Measurements from ENCODE around the gene PXDN.

Gene PXDN

GRCh38 chr2:1740716-1741589 lies 3.4 kb downstream of the PXDN start:
- no peak for ATAC-seq
- no peak for TF ChIP-seq ZNF70 (CRISPR knock-in tag; IDR thresholded peaks at IDR 0.05)
- no peak for TF ChIP-seq ARNTL (CRISPR knock-in tag; IDR thresholded peaks at IDR 0.05; ENCODE audit: borderline replicate concordance, low read depth)
- no peak for TF ChIP-seq BACH2 (CRISPR knock-in tag; IDR thresholded peaks at IDR 0.05; ENCODE audit: borderline replicate concordance)
- no peak for TF ChIP-seq PATZ1 (CRISPR knock-in tag; IDR thresholded peaks at IDR 0.05; ENCODE audit: borderline replicate concordance)
- TF ChIP-seq SNAI2 (CRISPR knock-in tag; IDR thresholded peaks at IDR 0.05): no peak
- no peak for TF ChIP-seq POU6F1 (CRISPR knock-in tag; IDR thresholded peaks at IDR 0.05; ENCODE audit: borderline replicate concordance, low read depth)
- TF ChIP-seq ZNF565 (CRISPR knock-in tag; conservative IDR thresholded peaks at IDR 0.05; ENCODE audit: low read depth): no peak
- no peak for TF ChIP-seq CSDC2 (CRISPR knock-in tag; IDR thresholded peaks at IDR 0.05)
- TF ChIP-seq TOX (CRISPR knock-in tag; IDR thresholded peaks at IDR 0.05; ENCODE audit: borderline replicate concordance): no peak
- no peak for TF ChIP-seq CREB5 (CRISPR knock-in tag; IDR thresholded peaks at IDR 0.05; ENCODE audit: low read depth)
- no peak for TF ChIP-seq PPARA (CRISPR knock-in tag; IDR thresholded peaks at IDR 0.05; ENCODE audit: borderline replicate concordance)
- TF ChIP-seq ZC3H10 (CRISPR knock-in tag; IDR thresholded peaks at IDR 0.05): no peak
- TF ChIP-seq ZFP30 (CRISPR knock-in tag; IDR thresholded peaks at IDR 0.05): no peak
- TF ChIP-seq GLIS3 (CRISPR knock-in tag; IDR thresholded peaks at IDR 0.05): no peak
- TF ChIP-seq OSR1 (CRISPR knock-in tag; IDR thresholded peaks at IDR 0.05): no peak
- TF ChIP-seq RARB (CRISPR knock-in tag; IDR thresholded peaks at IDR 0.05): no peak
- TF ChIP-seq ZFP3 (CRISPR knock-in tag; IDR thresholded peaks at IDR 0.05): no peak
- no peak for TF ChIP-seq TSHZ2 (CRISPR knock-in tag; IDR thresholded peaks at IDR 0.05)
- TF ChIP-seq ESRRG (CRISPR knock-in tag; IDR thresholded peaks at IDR 0.05): no peak
- TF ChIP-seq CSRNP3 (CRISPR knock-in tag; IDR thresholded peaks at IDR 0.05): no peak

- no peak for ATAC-seq
- no peak for TF ChIP-seq TCF4 (CRISPR knock-in tag; IDR thresholded peaks at IDR 0.05; ENCODE audit: borderline replicate concordance)
- no peak for TF ChIP-seq CREB5 (CRISPR knock-in tag; IDR thresholded peaks at IDR 0.05; ENCODE audit: low read depth)
- TF ChIP-seq SNAI2 (CRISPR knock-in tag; IDR thresholded peaks at IDR 0.05): no peak
- TF ChIP-seq PATZ1 (CRISPR knock-in tag; IDR thresholded peaks at IDR 0.05; ENCODE audit: borderline replicate concordance): no peak
- no peak for TF ChIP-seq ARNTL (CRISPR knock-in tag; IDR thresholded peaks at IDR 0.05; ENCODE audit: borderline replicate concordance, low read depth)
- TF ChIP-seq PPARA (CRISPR knock-in tag; IDR thresholded peaks at IDR 0.05; ENCODE audit: borderline replicate concordance): no peak
- no peak for TF ChIP-seq POU6F1 (CRISPR knock-in tag; IDR thresholded peaks at IDR 0.05; ENCODE audit: borderline replicate concordance, low read depth)
- TF ChIP-seq ZNF8 (CRISPR knock-in tag; IDR thresholded peaks at IDR 0.05): no peak
- no peak for TF ChIP-seq ZNF70 (CRISPR knock-in tag; IDR thresholded peaks at IDR 0.05)
- TF ChIP-seq RARB (CRISPR knock-in tag; IDR thresholded peaks at IDR 0.05): no peak
- TF ChIP-seq BACH2 (CRISPR knock-in tag; IDR thresholded peaks at IDR 0.05; ENCODE audit: borderline replicate concordance): no peak
- TF ChIP-seq TOX (CRISPR knock-in tag; IDR thresholded peaks at IDR 0.05; ENCODE audit: borderline replicate concordance): no peak
Observed at GRCh38 chr2:1739961-1740715, 4.2 kb downstream of the PXDN start.
